GM06990 (cell line): ENCODE measurements around the gene NAA60.

Experiments
- DNase-seq: peaks from one replicate; pipeline ENCODE4 v3.0.0-alpha.2; 2011; ENCODE audit not compliant: insufficient read length; ENCODE audit errors: extremely low read depth
- H3K27me3 ChIP-seq: replicated peaks from 2 replicates; pipeline ENCODE4 v1.6.0; 2011; ENCODE audit warnings: low read length; ENCODE audit not compliant: control insufficient read depth, insufficient read depth
- H3K36me3 ChIP-seq: 2 replicates; pipeline ENCODE4 v1.5.1; 2011; ENCODE audit warnings: low read length; ENCODE audit not compliant: control insufficient read depth, insufficient read depth
- H3K4me3 ChIP-seq: replicated peaks from 2 replicates; pipeline ENCODE4 v1.5.1; 2011; ENCODE audit warnings: low read depth, mild to moderate bottlenecking, control low read depth, low read length
- CTCF ChIP-seq: IDR thresholded peaks from 2 replicates; pipeline ENCODE4 v1.5.1; 2011; ENCODE audit warnings: low read length, control low read depth, mild to moderate bottlenecking, inconsistent platforms; ENCODE audit not compliant: insufficient read depth, poor library complexity, severe bottlenecking

The NAA60 gene

GRCh38 chr16:3486506-3487215 is 43.2 kb downstream of the NAA60 start:
- Histone ChIP-seq H3K27me3 (no peaks in the 10 kb centered on the region), H3K4me3 (no peak overlapping the region), H3K36me3 (peaks cover 31% of the 10 kb centered on the region)
- no peak for TF ChIP-seq CTCF
- DNase-seq, result no peak

GRCh38 chr16:3487521-3488410 is 44.3 kb downstream of the NAA60 start:
- DNase-seq, result no peak
- no peak for TF ChIP-seq CTCF
- H3K27me3 ChIP-seq, result no peaks in the 10 kb centered on the region
- no peak overlapping the region for H3K4me3 ChIP-seq
- H3K36me3 ChIP-seq, result peaks cover 28% of the 10 kb centered on the region

GRCh38 chr16:3488801-3489200 is 45.3 kb downstream of the NAA60 start:
- Histone ChIP-seq H3K36me3 (peaks cover 23% of the 10 kb centered on the region), H3K4me3 (no peak overlapping the region), H3K27me3 (no peaks in the 10 kb centered on the region)
- TF ChIP-seq CTCF, result no peak
- DNase-seq, result no peak

GRCh38 chr16:3490911-3491629 is 47.6 kb downstream of the NAA60 start:
- H3K4me3 ChIP-seq, result no peak overlapping the region
- H3K27me3 ChIP-seq, result no peaks in the 10 kb centered on the region
- H3K36me3 ChIP-seq, result peaks cover 5% of the 10 kb centered on the region
- peak; percentile 34 for TF ChIP-seq CTCF
- DNase-seq, result no peak

- no peaks in the 10 kb centered on the region for H3K27me3 ChIP-seq
- H3K36me3 ChIP-seq, result no peaks in the 10 kb centered on the region; the same call in none of the 2 replicates
- no peak overlapping the region for H3K4me3 ChIP-seq
- no peak for TF ChIP-seq CTCF
- no peak for DNase-seq
These were observed 48.9 kb downstream of the NAA60 start for GRCh38 chr16:3492356-3492755.
